H1 (cell line): ENCODE measurements around the gene MIER2. TPM values are rescaled to one million over a fixed set of nuclear protein-coding genes. Genes with fewer than 3 reads are reported as not detected.
"Not testable (repeated sequence)": the region's sequence is repeated elsewhere in the genome, so short reads cannot be mapped to it uniquely, and the experiment has no call there.

ENCODE experiments used
- CTCF ChIA-PET: fragments of 300-600 bp; sonication (Branson Sonifier 250); formaldehyde crosslinking; loops from one replicate; lab custom pipeline; 2021; ENCODE audit not compliant: partially characterized antibody; lab: Charles Lee
- POLR2A ChIA-PET: fragments of 300-600 bp; sonication (Branson Sonifier 250); formaldehyde crosslinking; loops from one replicate; lab custom pipeline; 2021; ENCODE audit warnings: inconsistent platforms; ENCODE audit not compliant: partially characterized antibody; lab: Charles Lee
- DNase-seq, 2 experiments: peaks; one replicate each; pipeline versions ENCODE4 v3.0.0 to v3.0.0-alpha.2; 2010 to 2022; ENCODE audit warnings: low spot score in 2 of 2, low read depth in 1 of 2, mixed read lengths in 1 of 2
- FAIRE-seq: peaks from 2 replicates; lab custom pipeline; 2011; peaks lifted over from hg19 to GRCh38; lab: Jason Lieb, UNC
- H2AFZ ChIP-seq: 2 replicates; pipeline ENCODE4 v1.8.1; 2012; ENCODE audit warnings: low read length, inconsistent platforms
- H2AK5ac ChIP-seq: 2 replicates; pipeline ENCODE4 v1.6.1; 2013; ENCODE audit warnings: low read depth, low read length
- H2BK120ac ChIP-seq: replicated peaks from 2 replicates; pipeline ENCODE3; 2013; ENCODE audit warnings: low read depth, low read length, inconsistent platforms
- H2BK12ac ChIP-seq: 2 replicates; pipeline ENCODE4 v1.6.1; 2013; ENCODE audit warnings: low read depth, low read length
- H2BK15ac ChIP-seq: 2 replicates; pipeline ENCODE4 v1.6.1; 2013; ENCODE audit warnings: low read length
- H2BK20ac ChIP-seq: 2 replicates; pipeline ENCODE4 v1.6.1; 2013; ENCODE audit warnings: low read length
- H2BK5ac ChIP-seq: 2 replicates; pipeline ENCODE4 v1.6.1; 2013; ENCODE audit warnings: low read depth, low read length
- H3K14ac ChIP-seq: 2 replicates; pipeline ENCODE4 v1.6.1; 2013; ENCODE audit warnings: inconsistent platforms; ENCODE audit not compliant: insufficient read length
- H3K18ac ChIP-seq: 2 replicates; pipeline ENCODE4 v1.6.1; 2013; ENCODE audit warnings: low read length; ENCODE audit errors: extremely low read depth
- H3K23ac ChIP-seq: 2 replicates; pipeline ENCODE4 v1.6.1; 2013; ENCODE audit warnings: inconsistent platforms; ENCODE audit not compliant: insufficient read length
- H3K23me2 ChIP-seq: 2 replicates; pipeline ENCODE4 v1.6.1; 2013; ENCODE audit warnings: low read depth, low read length
- H3K27ac ChIP-seq: 2 replicates; pipeline ENCODE4 v1.6.1; 2011; ENCODE audit warnings: low read depth, low read length, inconsistent platforms
- H3K27me3 ChIP-seq, 4 experiments: replicated peaks in 1 of 4; 1 replicate in 1 of 4; 2 replicates in 3 of 4; pipeline versions ENCODE4 v1.6.1 to v1.8.1; 2011 to 2013; ENCODE audit warnings: low read length in 3 of 4, mild to moderate bottlenecking in 3 of 4, inconsistent platforms in 2 of 4, mixed read lengths in 2 of 4, moderate library complexity in 1 of 4; ENCODE audit not compliant: control insufficient read depth in 3 of 4, insufficient read depth in 3 of 4; ENCODE audit errors: extremely low read depth in 1 of 4
- H3K36me3 ChIP-seq, 4 experiments: 2 replicates each; pipeline versions ENCODE4 v1.6.1 to v1.8.1; 2011 to 2013; ENCODE audit warnings: mild to moderate bottlenecking in 4 of 4, low read length in 3 of 4, moderate library complexity in 2 of 4, control low read depth in 1 of 4, inconsistent platforms in 1 of 4; ENCODE audit not compliant: insufficient read depth in 4 of 4, control insufficient read depth in 2 of 4
- H3K4ac ChIP-seq: replicated peaks from 2 replicates; pipeline ENCODE3; 2013; ENCODE audit warnings: low read length, low read depth, mixed read lengths, inconsistent platforms; ENCODE audit not compliant: insufficient read length
- H3K4me1 ChIP-seq, 4 experiments: replicated peaks in 1 of 4; 1 replicate in 1 of 4; 2 replicates in 3 of 4; pipeline versions ENCODE4 v1.6.1 to v1.8.1; 2011 to 2013; ENCODE audit warnings: low read length in 3 of 4, inconsistent platforms in 2 of 4, mixed read lengths in 1 of 4; ENCODE audit not compliant: insufficient read depth in 4 of 4, control insufficient read depth in 3 of 4
- H3K4me2 ChIP-seq, 2 experiments: 2 replicates each; pipeline versions ENCODE4 v1.6.1 to v1.8.1; 2011 to 2013; ENCODE audit warnings: low read depth in 2 of 2, low read length in 2 of 2, control low read depth in 1 of 2, inconsistent platforms in 1 of 2, mild to moderate bottlenecking in 1 of 2; ENCODE audit not compliant: insufficient read depth in 1 of 2
- H3K4me3 ChIP-seq, 4 experiments: fragments of 200-600, 300-600 bp in 1 of 4; sonication (generic), shearing (Covaris generic), sonication (Bioruptor Twin) in 1 of 4; 2 replicates each; pipeline versions ENCODE4 v1.5.1 to v1.8.1; 2011 to 2016; ENCODE audit warnings: low read length in 4 of 4, low read depth in 3 of 4, control low read depth in 2 of 4, inconsistent platforms in 2 of 4, mild to moderate bottlenecking in 2 of 4, mixed read lengths in 1 of 4, moderate library complexity in 1 of 4; ENCODE audit not compliant: insufficient read depth in 2 of 4; ENCODE audit errors: extremely low read depth in 1 of 4
- H3K56ac ChIP-seq: replicated peaks from 2 replicates; pipeline ENCODE3; 2013; ENCODE audit warnings: low read depth, mild to moderate bottlenecking, mixed read lengths, low read length, inconsistent platforms; ENCODE audit not compliant: insufficient read length
- H3K79me1 ChIP-seq: 2 replicates; pipeline ENCODE4 v1.6.1; 2013; ENCODE audit warnings: low read depth, low read length, control low read depth
- H3K79me2 ChIP-seq, 2 experiments: 2 replicates each; pipeline versions ENCODE4 v1.6.1 to v1.8.1; 2012 to 2013; ENCODE audit warnings: low read length in 2 of 2, mild to moderate bottlenecking in 2 of 2, inconsistent platforms in 1 of 2; ENCODE audit not compliant: insufficient read depth in 2 of 2, control insufficient read depth in 1 of 2
- H3K9ac ChIP-seq, 4 experiments: replicated peaks in 1 of 4; 1 replicate in 1 of 4; 2 replicates in 3 of 4; pipeline versions ENCODE4 v1.6.1 to v1.8.1; 2011 to 2013; ENCODE audit warnings: low read depth in 3 of 4, low read length in 3 of 4, control low read depth in 2 of 4, mild to moderate bottlenecking in 2 of 4, moderate library complexity in 2 of 4, inconsistent platforms in 1 of 4; ENCODE audit errors: extremely low read depth in 1 of 4
- H3K9me3 ChIP-seq, 2 experiments: 2 replicates each; pipeline versions ENCODE4 v1.6.1 to v1.8.1; 2012 to 2013; ENCODE audit warnings: mild to moderate bottlenecking in 2 of 2, moderate library complexity in 2 of 2, control low read depth in 1 of 2, inconsistent platforms in 1 of 2, low read depth in 1 of 2, low read length in 1 of 2, mixed read lengths in 1 of 2; ENCODE audit not compliant: insufficient read depth in 2 of 2
- H4K20me1 ChIP-seq, 2 experiments: replicated peaks in 1 of 2; 2 replicates each; pipeline versions ENCODE3 to v1.8.1; 2011 to 2013; ENCODE audit warnings: inconsistent platforms in 2 of 2, low read length in 2 of 2, mild to moderate bottlenecking in 1 of 2; ENCODE audit not compliant: insufficient read depth in 2 of 2, control insufficient read depth in 1 of 2
- H4K5ac ChIP-seq: 2 replicates; pipeline ENCODE4 v1.6.1; 2013; ENCODE audit warnings: low read length, low read depth, mixed read lengths, inconsistent platforms; ENCODE audit not compliant: insufficient read length
- H4K8ac ChIP-seq: 2 replicates; pipeline ENCODE4 v1.8.0; 2013; ENCODE audit warnings: mild to moderate bottlenecking, moderate library complexity, low read length, inconsistent platforms; ENCODE audit not compliant: insufficient read depth; ENCODE audit errors: extremely low read depth
- H4K91ac ChIP-seq: replicated peaks from 2 replicates; pipeline ENCODE3; 2013; ENCODE audit warnings: low read length, mixed read lengths, inconsistent platforms; ENCODE audit not compliant: insufficient read length
- WGBS, 2 experiments: shearing (Covaris generic) in 1 of 2; methylation state at CpG; one replicate each; pipeline versions ENCODE4 v1.1.6 to v1.1.7; 2013 to 2015; ENCODE audit warnings: low lambda C conversion rate in 2 of 2, mixed read lengths in 2 of 2, inconsistent platforms in 1 of 2, low coverage in 1 of 2, missing lambda C conversion rate in 1 of 2; ENCODE audit not compliant: insufficient replicate concordance in 2 of 2, insufficient coverage in 1 of 2, insufficient read length in 1 of 2; ENCODE audit errors: extremely low coverage in 1 of 2, missing lambda C conversion rate in 1 of 2; 5-methylcytosine and 5-hydroxymethylcytosine counted together
- polyA plus RNA-seq, 7 experiments: library from polyadenylated mRNA; depleted of rRNA in 3 of 7; stranded (reverse) in 5 of 7; unstranded in 2 of 7; fragments of >200 nt in 5 of 7; fragments of 200-250 nt in 2 of 7; gene quantifications; 1 replicate in 5 of 7; 2 replicates in 1 of 7; 4 replicates in 1 of 7; pipeline versions ENCODE4 v1.2.1 to v1.2.3, GENCODE V29; 2011 to 2013; ENCODE audit warnings: missing spikeins in 2 of 7, mixed read lengths in 2 of 7
- total RNA-seq: library from RNA; stranded (reverse); fragmentation: NEBNext Ultra II Directional; extraction: Animal tissue kit (Norgen Biotek cat#: 25700); gene quantifications from 2 replicates; pipeline ENCODE4 v1.2.1, GENCODE V29; 2021

Gene MIER2
- total and polyA plus RNA-seq, 2 of the 8 experiments (the other 6 are each of a cell fraction or from before 2014, with no cell fraction given): 30.3 to 48.3 TPM

GRCh38 chr19:386632-387301 is 42.2 kb upstream of the MIER2 start:
- H3K4ac ChIP-seq, H4K91ac ChIP-seq, H3K27ac ChIP-seq, H3K23me2 ChIP-seq, H3K79me1 ChIP-seq, H3K4me3 ChIP-seq, H3K36me3 ChIP-seq, H4K20me1 ChIP-seq, DNase-seq, H3K23ac ChIP-seq, H3K4me2 ChIP-seq, H2BK12ac ChIP-seq, H3K56ac ChIP-seq, H4K5ac ChIP-seq, H3K14ac ChIP-seq, H2AFZ ChIP-seq, H2BK120ac ChIP-seq, H4K8ac ChIP-seq, H2BK15ac ChIP-seq, H2AK5ac ChIP-seq, H2BK5ac ChIP-seq, H3K9ac ChIP-seq, POLR2A ChIA-PET, H3K18ac ChIP-seq, H3K79me2 ChIP-seq, FAIRE-seq, H2BK20ac ChIP-seq, H3K27me3 ChIP-seq, H3K9me3 ChIP-seq: not testable (repeated sequence)
- CTCF ChIA-PET: interaction anchor here (0.8 to 1.4 kb wide), 3 partner anchors 76 to 239 kb away, joined by 3 to 5 read pairs (median 3); no protein-coding TSS in a partner anchor
- peaks cover 0 to 19% (median 8%) of the 10 kb centered on the region in 4 experiments; a peak in 5 of 7 replicates for H3K4me1 ChIP-seq
- WGBS, 2 experiments: 72% methylated on average over 17 of the region's 22 CpGs; no CpG with 5 or more reads in 1 of the 2 experiments
